GM18873 (cell line): ENCODE measurements around the gene RNF207.

ENCODE experiments used
- ATAC-seq: cut with Tn5 transposase; IDR thresholded peaks from one replicate; pipeline ENCODE4 v1.9.1; 2021; ENCODE audit warnings: mild to moderate bottlenecking, moderate library complexity, moderate number of reproducible peaks; ENCODE audit not compliant: unreplicated experiment, low FRiP score

RNF207 gene

GRCh38 chr1:6205849-6206519 is at the start of gene RNF207:
RNF207 (plus strand) TSS chr1:6206119; CDS start chr1:6206536, 417 bp downstream.
- ATAC-seq = no peak

- no peak for ATAC-seq
Measured at GRCh38 chr1:6157132-6157527, 48.8 kb upstream of the RNF207 start.

GRCh38 chr1:6157528-6158174 is 48.3 kb upstream of the RNF207 start:
- ATAC-seq = no peak

GRCh38 chr1:6158181-6158580 is 47.7 kb upstream of the RNF207 start:
- no peak for ATAC-seq

GRCh38 chr1:6162341-6162740 is 43.6 kb upstream of the RNF207 start:
- no peak for ATAC-seq

- ATAC-seq = no peak
Measured at GRCh38 chr1:6162773-6163172, 43.1 kb upstream of the RNF207 start.

- ATAC-seq = no peak
Measured at GRCh38 chr1:6163191-6163972, 42.5 kb upstream of the RNF207 start.

- no peak for ATAC-seq
Measured at GRCh38 chr1:6163973-6164617, 41.8 kb upstream of the RNF207 start.

GRCh38 chr1:6165027-6165426 is 40.9 kb upstream of the RNF207 start:
- no peak for ATAC-seq

GRCh38 chr1:6165441-6165985 is 40.4 kb upstream of the RNF207 start:
- ATAC-seq = no peak

GRCh38 chr1:6166221-6166620 is 39.7 kb upstream of the RNF207 start:
- ATAC-seq = no peak

GRCh38 chr1:6166655-6167390 is 39.1 kb upstream of the RNF207 start:
- no peak for ATAC-seq

- ATAC-seq = no peak
Measured at GRCh38 chr1:6167391-6168303, 38.3 kb upstream of the RNF207 start.

- ATAC-seq = no peak
Measured at GRCh38 chr1:6168947-6169586, 36.9 kb upstream of the RNF207 start.

GRCh38 chr1:6170116-6170741 is 35.7 kb upstream of the RNF207 start:
- ATAC-seq = no peak

- ATAC-seq = no peak
Measured at GRCh38 chr1:6170742-6171201, 35.1 kb upstream of the RNF207 start.

GRCh38 chr1:6171548-6172124 is 34.3 kb upstream of the RNF207 start:
- ATAC-seq = no peak

- ATAC-seq = no peak
Measured at GRCh38 chr1:6172549-6172948, 33.4 kb upstream of the RNF207 start.
